MM.1S (cell line): ENCODE measurements around the gene GRB2.

ENCODE experiments used
- CTCF ChIP-seq: fragments of 300-600 bp; sonication (generic); IDR thresholded peaks from 2 replicates; pipeline ENCODE4 v1.5.1; 2016; ENCODE audit warnings: antibody characterized with exemption, low read length, mixed read lengths
- EZH2 ChIP-seq: fragments of 300-600 bp; sonication (generic); optimal IDR thresholded peaks from 2 replicates; pipeline ENCODE3; 2017; ENCODE audit warnings: low read depth, mild to moderate bottlenecking, antibody characterized with exemption, low read length, mixed read lengths

DNA sequence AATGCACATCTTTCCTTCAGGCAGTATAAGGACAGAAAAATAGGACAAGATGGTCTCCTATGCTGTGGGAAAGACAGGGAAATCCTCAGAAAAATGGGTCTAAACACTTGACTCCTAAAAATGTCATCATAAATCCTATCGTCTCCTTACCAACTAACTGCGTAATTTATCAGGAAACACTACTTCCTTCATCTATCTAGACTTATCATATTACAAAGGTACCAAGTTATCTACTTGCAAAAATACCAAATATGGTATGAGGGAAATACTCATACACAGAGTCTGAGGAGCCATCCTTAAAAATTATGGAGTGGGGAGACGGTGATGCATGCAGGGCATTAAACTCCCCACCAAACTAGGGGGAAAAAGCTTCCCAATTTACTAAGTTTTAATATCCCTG is 44.1 kb downstream of the GRB2 start:
- no peak for TF ChIP-seq CTCF
- TF ChIP-seq EZH2 = no peak
